OCI-LY1 (cell line): ENCODE data around the gene PNPLA3.

Experiments used
- H2AFZ ChIP-seq: fragments of 200-600 bp; sonication (generic), shearing (Covaris generic); 2 replicates; pipeline ENCODE4 v1.6.0; 2014; ENCODE audit warnings: antibody characterized with exemption, mild to moderate bottlenecking, low read length
- H3F3A ChIP-seq: fragments of 200-600 bp; sonication (generic), shearing (Covaris generic); 2 replicates; pipeline ENCODE4 v1.6.0; 2014; ENCODE audit warnings: mild to moderate bottlenecking, antibody characterized with exemption, low read length, moderate library complexity; ENCODE audit not compliant: insufficient read depth
- H3K27ac ChIP-seq: fragments of 200-600 bp; sonication (generic); 2 replicates; pipeline ENCODE4 v1.5.1; 2014; ENCODE audit warnings: low read length, mixed run types, mild to moderate bottlenecking, low read depth; ENCODE audit not compliant: poor library complexity, severe bottlenecking
- H3K27me3 ChIP-seq: fragments of 200-600 bp; sonication (generic); 2 replicates; pipeline ENCODE4 v1.6.0; 2014; ENCODE audit warnings: antibody characterized with exemption, mild to moderate bottlenecking, low read length, moderate library complexity; ENCODE audit not compliant: insufficient read depth
- H3K36me3 ChIP-seq: fragments of 200-600 bp; sonication (generic); 2 replicates; pipeline ENCODE4 v1.6.1; 2014; ENCODE audit warnings: mild to moderate bottlenecking, antibody characterized with exemption, low read length, moderate library complexity, mixed read lengths; ENCODE audit not compliant: insufficient read depth
- H3K4me1 ChIP-seq: fragments of 200-600 bp; sonication (generic); 2 replicates; pipeline ENCODE4 v1.5.1; 2014; ENCODE audit warnings: mild to moderate bottlenecking, low read length, moderate library complexity; ENCODE audit not compliant: insufficient read depth, severe bottlenecking
- H3K4me2 ChIP-seq: fragments of 200-600 bp; sonication (generic), shearing (Covaris generic); 2 replicates; pipeline ENCODE4 v1.6.1; 2014; ENCODE audit warnings: low read length
- H3K4me3 ChIP-seq: fragments of 200-600 bp; sonication (generic); 2 replicates; pipeline ENCODE4 v1.5.1; 2014; ENCODE audit warnings: low read length, low read depth, mild to moderate bottlenecking, mixed read lengths; ENCODE audit not compliant: poor library complexity, severe bottlenecking
- H3K79me2 ChIP-seq: fragments of 200-600 bp; shearing (Covaris generic); 2 replicates; pipeline ENCODE4 v1.6.1; 2016; ENCODE audit warnings: mixed run types, low read length, mixed read lengths; ENCODE audit not compliant: insufficient read depth
- H3K9ac ChIP-seq: fragments of 200-600 bp; sonication (generic), shearing (Covaris generic); 2 replicates; pipeline ENCODE4 v1.6.1; 2014; ENCODE audit warnings: mild to moderate bottlenecking, low read length, mixed read lengths
- H3K9me2 ChIP-seq: fragments of 200-600 bp; sonication (generic), shearing (Covaris generic); 2 replicates; pipeline ENCODE4 v1.6.1; 2014; ENCODE audit warnings: low read depth, mild to moderate bottlenecking, low read length, mixed read lengths
- H3K9me3 ChIP-seq: fragments of 200-600 bp; shearing (Covaris generic); 2 replicates; pipeline ENCODE4 v1.6.1; 2014; ENCODE audit warnings: low read length, mixed read lengths
- H4K20me1 ChIP-seq: fragments of 200-600 bp; sonication (generic), shearing (Covaris generic); 2 replicates; pipeline ENCODE4 v1.6.0; 2016; ENCODE audit warnings: mild to moderate bottlenecking, low read length; ENCODE audit not compliant: insufficient read depth
- CTCF ChIP-seq: fragments of 200-600 bp; sonication (generic), shearing (Covaris generic); IDR thresholded peaks from 2 replicates; pipeline ENCODE4 v1.5.1; 2017; ENCODE audit warnings: mild to moderate bottlenecking, antibody characterized with exemption, low read length, moderate library complexity, mixed read lengths
- EZH2 ChIP-seq: fragments of 200-600 bp; sonication (generic), shearing (Covaris generic); IDR thresholded peaks from 2 replicates; pipeline ENCODE4 v1.8.0; 2017; ENCODE audit warnings: borderline replicate concordance, mixed run types, mild to moderate bottlenecking, antibody characterized with exemption, low read length, moderate library complexity, mixed read lengths

Gene PNPLA3

GRCh38 chr22:43888740-43889139 lies 34.9 kb upstream of the PNPLA3 start:
- Histone ChIP-seq H2AFZ (no peak overlapping the region), H3K36me3 (no peaks in the 10 kb centered on the region), H3K79me2 (no peaks in the 10 kb centered on the region), H3K4me3 (no peak overlapping the region), H3K27ac (no peak overlapping the region), H3K4me1 (no peaks in the 10 kb centered on the region), H3K4me2 (no peak overlapping the region), H4K20me1 (no peaks in the 10 kb centered on the region), H3K9me2 (no peaks in the 10 kb centered on the region), H3K9me3 (no peaks in the 10 kb centered on the region), H3K27me3 (peaks cover 7% of the 10 kb centered on the region; the same call in 1 of the 2 replicates), H3F3A (no peaks in the 10 kb centered on the region), H3K9ac (no peak overlapping the region)
- TF ChIP-seq CTCF (no peak), EZH2 (no peak)

GRCh38 chr22:43889201-43889859 lies 34.3 kb upstream of the PNPLA3 start:
- H3K4me3 ChIP-seq, result no peak overlapping the region
- no peaks in the 10 kb centered on the region for H3K4me1 ChIP-seq
- no peak overlapping the region for H3K4me2 ChIP-seq
- H3K79me2 ChIP-seq, result no peaks in the 10 kb centered on the region
- H3K9me2 ChIP-seq, result no peaks in the 10 kb centered on the region
- H3K27ac ChIP-seq, result no peak overlapping the region
- peaks cover 9% of the 10 kb centered on the region; the same call in 1 of the 2 replicates for H3K27me3 ChIP-seq
- H2AFZ ChIP-seq, result no peak overlapping the region
- TF ChIP-seq EZH2 (no peak), CTCF (no peak)
- no peaks in the 10 kb centered on the region for H4K20me1 ChIP-seq
- H3F3A ChIP-seq, result no peaks in the 10 kb centered on the region
- no peak overlapping the region for H3K9ac ChIP-seq
- H3K36me3 ChIP-seq, result no peaks in the 10 kb centered on the region
- H3K9me3 ChIP-seq, result no peaks in the 10 kb centered on the region

GRCh38 chr22:43889860-43890253 lies 33.7 kb upstream of the PNPLA3 start:
- Histone ChIP-seq H3K4me1 (no peaks in the 10 kb centered on the region), H2AFZ (no peak overlapping the region), H3K4me2 (no peak overlapping the region), H3K9ac (no peak overlapping the region), H3K27ac (no peak overlapping the region), H3K27me3 (peaks cover 11% of the 10 kb centered on the region; the same call in 1 of the 2 replicates), H3K36me3 (no peaks in the 10 kb centered on the region), H3K9me3 (no peaks in the 10 kb centered on the region), H3K4me3 (no peak overlapping the region), H4K20me1 (no peaks in the 10 kb centered on the region), H3K9me2 (no peaks in the 10 kb centered on the region), H3F3A (no peaks in the 10 kb centered on the region), H3K79me2 (no peaks in the 10 kb centered on the region)
- TF ChIP-seq EZH2 (no peak), CTCF (no peak)
